WTC11 (cell line): ENCODE data around the gene ADRA2C. TPM values are rescaled to one million over a fixed set of nuclear protein-coding genes. Genes with fewer than 3 reads are reported as not detected.
A peak's percentile ranks its signal among the peaks of the same experiment; 100 is the strongest.

Experiments used
- ATAC-seq: fragments of 200-7000 bp; cut with Tn5 transposase; 2 replicates; pipeline ENCODE4 v1.10.0; 2021; ENCODE audit warnings: mild to moderate bottlenecking, moderate library complexity
- CTCF ChIA-PET: fragments of 300-600 bp; sonication (Branson Sonifier 250); formaldehyde crosslinking; loops from one replicate; lab custom pipeline; 2021; ENCODE audit warnings: antibody characterized with exemption; lab: Charles Lee
- POLR2A ChIA-PET: fragments of 350-600 bp; sonication (Branson Sonifier 250); formaldehyde crosslinking; loops from one replicate; lab custom pipeline; 2021; ENCODE audit warnings: antibody characterized with exemption; lab: Charles Lee
- DNase-seq: peaks from one replicate; pipeline ENCODE4 v3.0.0; 2021; ENCODE audit warnings: low spot score
- H3K27ac Mint-ChIP-seq: 2 replicates; pipeline ENCODE4 v1.8.0; 2021; ENCODE audit warnings: mixed read lengths
- H3K27me3 Mint-ChIP-seq: 2 replicates; pipeline ENCODE4 v1.8.0; 2021; ENCODE audit warnings: low read depth, mild to moderate bottlenecking, moderate library complexity, mixed read lengths
- H3K36me3 Mint-ChIP-seq: 2 replicates; pipeline ENCODE4 v1.8.0; 2021; ENCODE audit warnings: mixed read lengths
- H3K4me1 Mint-ChIP-seq: 2 replicates; pipeline ENCODE4 v1.8.0; 2022; ENCODE audit warnings: mixed read lengths
- H3K4me3 Mint-ChIP-seq: 2 replicates; pipeline ENCODE4 v1.8.0; 2021; ENCODE audit warnings: mild to moderate bottlenecking, moderate library complexity, mixed read lengths
- H3K9me3 Mint-ChIP-seq: 2 replicates; pipeline ENCODE4 v1.8.0; 2021; ENCODE audit warnings: mixed read lengths
- CREM ChIP-seq: sonication (generic); formaldehyde crosslinking; IDR thresholded peaks from 2 replicates; pipeline ENCODE4 v1.8.1; 2022; ENCODE audit warnings: mild to moderate bottlenecking, missing genetic modification reagents, moderate library complexity
- FOXK1 ChIP-seq: sonication (generic); formaldehyde crosslinking; IDR thresholded peaks from 2 replicates; pipeline ENCODE4 v1.8.0; 2022; ENCODE audit warnings: mild to moderate bottlenecking, moderate library complexity, missing genetic modification reagents
- FOXP1 ChIP-seq: sonication (generic); formaldehyde crosslinking; IDR thresholded peaks from 2 replicates; pipeline ENCODE4 v1.8.0; 2022; ENCODE audit warnings: missing genetic modification reagents, mild to moderate bottlenecking, moderate library complexity, borderline replicate concordance
- HMGXB4 ChIP-seq: sonication (generic); formaldehyde crosslinking; IDR thresholded peaks from 2 replicates; pipeline ENCODE4 v1.8.1; 2023; ENCODE audit warnings: mild to moderate bottlenecking, moderate library complexity, missing genetic modification reagents
- KAT7 ChIP-seq: sonication (generic); formaldehyde crosslinking; IDR thresholded peaks from 2 replicates; pipeline ENCODE4 v1.8.1; 2023; ENCODE audit warnings: missing genetic modification reagents, mild to moderate bottlenecking, borderline replicate concordance
- MAX ChIP-seq: sonication (generic); formaldehyde crosslinking; IDR thresholded peaks from 2 replicates; pipeline ENCODE4 v1.8.0; 2022; ENCODE audit warnings: mild to moderate bottlenecking, missing genetic modification reagents
- NFYB ChIP-seq: sonication (generic); formaldehyde crosslinking; conservative IDR thresholded peaks from 2 replicates; pipeline ENCODE4 v1.8.0; 2022; ENCODE audit warnings: low read depth, missing genetic modification reagents
- NR3C1 ChIP-seq: sonication (generic); formaldehyde crosslinking; conservative IDR thresholded peaks from 2 replicates; pipeline ENCODE4 v1.8.1; 2023; ENCODE audit warnings: low read depth, mild to moderate bottlenecking, missing genetic modification reagents
- PRDM15 ChIP-seq: sonication (generic); formaldehyde crosslinking; IDR thresholded peaks from 2 replicates; pipeline ENCODE4 v1.8.0; 2022; ENCODE audit warnings: missing genetic modification reagents
- STAT6 ChIP-seq: sonication (generic); formaldehyde crosslinking; conservative IDR thresholded peaks from 2 replicates; pipeline ENCODE4 v1.8.1; 2023; ENCODE audit warnings: mild to moderate bottlenecking, low read depth, missing genetic modification reagents, moderate library complexity
- TEAD1 ChIP-seq: sonication (generic); formaldehyde crosslinking; IDR thresholded peaks from 2 replicates; pipeline ENCODE4 v1.8.0; 2022; ENCODE audit warnings: mild to moderate bottlenecking, missing genetic modification reagents
- ZNF512 ChIP-seq: sonication (generic); formaldehyde crosslinking; IDR thresholded peaks from 2 replicates; pipeline ENCODE4 v1.8.1; 2022; ENCODE audit warnings: missing genetic modification reagents, borderline replicate concordance
- total RNA-seq: library from RNA; stranded (reverse); gene quantifications from 3 replicates; pipeline ENCODE4 v1.2.3, GENCODE V29; 2021

The ADRA2C gene
- total RNA-seq, 1 experiment from 2014 or later: 21.8 TPM

- H3K4me3 Mint-ChIP-seq: peak overlapping the region; percentile 47
- H3K27ac Mint-ChIP-seq: no peak overlapping the region
- ATAC-seq: peak; percentile 71
- ChIA-PET CTCF (interaction anchor here (0.8 to 6.6 kb wide), 29 partner anchors 8 to 447 kb away, joined by 3 to 96 read pairs (median 5); no protein-coding TSS in a partner anchor), POLR2A (interaction anchor here (0.8 to 1.1 kb wide), 2 partner anchors 11 to 18 kb away, joined by 3 to 5 read pairs; no protein-coding TSS in a partner anchor)
- no peaks in the 10 kb centered on the region for H3K36me3 Mint-ChIP-seq
- H3K9me3 Mint-ChIP-seq: no peaks in the 10 kb centered on the region
- DNase-seq: peak; percentile 70
- peaks cover 8% of the 10 kb centered on the region for H3K4me1 Mint-ChIP-seq
- peaks cover 37% of the 10 kb centered on the region for H3K27me3 Mint-ChIP-seq
- 0 out of 2 replicates have a peak, but pooled peaks have one; percentile 11 for TF ChIP-seq PRDM15 (CRISPR knock-in tag)
- 0 out of 2 replicates have a peak, but pooled peaks have one; percentile 26 for TF ChIP-seq FOXK1 (CRISPR knock-in tag)
- TF ChIP-seq NFYB (CRISPR knock-in tag): no peak
- no peak for TF ChIP-seq CREM
- peak; percentile 64; the same call in 1 of the 2 replicates for TF ChIP-seq FOXP1 (CRISPR knock-in tag)
- TF ChIP-seq MAX (CRISPR knock-in tag): peak; percentile 60; the same call in 1 of the 2 replicates
- TF ChIP-seq STAT6 (CRISPR knock-in tag): no peak
- no peak for TF ChIP-seq NR3C1 (CRISPR knock-in tag)
- TF ChIP-seq HMGXB4 (CRISPR knock-in tag): peak; percentile 37; the same call in 1 of the 2 replicates
- no peak for TF ChIP-seq ZNF512
- 0 out of 2 replicates have a peak, but pooled peaks have one; percentile 49 for TF ChIP-seq KAT7 (CRISPR knock-in tag)
- TF ChIP-seq TEAD1 (CRISPR knock-in tag): no peak
Observed at GRCh38 chr4:3765271-3766035, 732 bp upstream of the ADRA2C start.
